ENCODE data around the gene FBXO42.

FBXO42 gene

DNA sequence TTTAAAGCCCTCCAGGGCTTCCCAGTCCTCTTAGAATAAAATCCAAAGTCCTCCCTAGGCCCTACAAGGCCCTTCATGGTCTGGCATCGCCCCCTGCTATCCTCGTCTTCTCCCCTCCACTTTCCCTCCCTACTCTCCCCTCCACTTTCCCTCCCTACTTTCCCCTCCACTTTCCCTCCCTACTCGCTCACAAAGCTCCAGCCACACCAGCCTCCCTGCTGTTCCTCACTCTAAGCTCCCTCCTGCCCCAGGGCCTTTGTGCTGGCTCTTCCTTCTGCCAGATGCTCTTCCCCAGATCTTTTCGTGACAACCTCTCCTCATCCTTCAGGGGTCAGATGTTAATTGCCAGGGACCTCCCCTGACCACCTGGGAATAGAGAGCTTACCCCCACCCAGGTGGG lies 152.6 kb downstream of the FBXO42 start:
- DNase-seq = no peak

DNA sequence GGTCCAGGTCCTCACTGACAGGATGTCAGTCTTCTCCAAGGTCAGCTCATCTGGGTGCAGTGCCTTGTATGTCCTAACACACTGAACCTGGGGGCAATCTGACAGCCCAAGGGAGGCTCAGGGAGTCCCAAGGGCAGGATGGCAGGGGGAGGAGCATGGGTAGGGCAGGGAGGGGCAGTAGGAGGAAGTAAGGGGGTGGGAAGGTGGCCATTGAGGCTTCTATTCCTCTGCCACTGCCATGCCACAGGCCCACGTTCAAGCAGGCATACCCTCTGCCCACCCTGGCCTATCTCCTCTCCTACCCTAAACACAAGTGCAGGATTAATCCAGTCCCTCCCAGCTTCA lies 153.2 kb downstream of the FBXO42 start:
- DNase-seq = no peak

GRCh38 chr1:16198444-16199156 lies 153.7 kb downstream of the FBXO42 start:
- no peak for DNase-seq

DNA sequence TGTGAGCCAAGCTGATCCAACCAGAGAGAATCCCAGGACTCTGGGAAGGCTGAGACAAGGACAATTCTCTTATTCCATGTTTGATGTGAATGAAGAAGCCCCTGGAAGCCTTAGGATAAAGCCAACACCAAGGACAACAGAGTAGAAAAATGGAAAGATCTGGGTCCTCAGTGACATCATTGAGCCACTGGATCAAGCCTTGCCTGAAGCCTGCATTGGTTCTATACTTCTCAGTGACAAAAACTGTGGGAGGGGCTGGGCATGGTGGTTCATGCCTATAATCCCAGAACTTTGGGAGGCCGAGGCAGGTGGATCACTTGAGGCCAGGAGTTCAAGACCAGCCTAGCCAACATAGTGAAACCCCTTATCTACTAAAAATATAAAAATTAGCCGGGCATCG lies 155.4 kb downstream of the FBXO42 start:
- no peak for DNase-seq
